HepG2 (cell line): ENCODE data around the gene ORM1. TPM values are rescaled to one million over a fixed set of nuclear protein-coding genes. Genes with fewer than 3 reads are reported as not detected.

ENCODE experiments used
- ATAC-seq: fragments of 200-7000 bp; cut with Tn5 transposase; 3 replicates; pipeline ENCODE4 v1.9.1; 2020; ENCODE audit warnings: mild to moderate bottlenecking, moderate library complexity
- BruUV-seq: library from RNA; stranded (reverse); fragments of 400-500 nt; replicated peaks from 2 replicates; lab custom pipeline; 2021; lab: Mats Ljungman, UMichigan
- CTCF ChIA-PET: fragments of 300-600 bp; formaldehyde crosslinking; extraction: SDS; loops from one replicate; lab custom pipeline; 2021; ENCODE audit warnings: low total read pairs, inconsistent platforms, low intra/inter-chr PET ratio; lab: Yijun Ruan, JAX
- POLR2A ChIA-PET: fragments of 350-600 bp; sonication (Branson Sonifier 250); formaldehyde crosslinking; loops from one replicate; lab custom pipeline; 2020; ENCODE audit warnings: antibody characterized with exemption, inconsistent platforms; lab: Yijun Ruan, JAX
- DNase-seq: peaks from one replicate; pipeline ENCODE4 v3.0.0-alpha.2; 2015; ENCODE audit warnings: low spot score
- FAIRE-seq: peaks from 3 replicates; lab custom pipeline; 2011; peaks lifted over from hg19 to GRCh38; lab: Jason Lieb, UNC
- H2AFZ ChIP-seq: one replicate; pipeline ENCODE4 v1.6.1; 2011; ENCODE audit warnings: low read length, inconsistent platforms
- H3K27ac ChIP-seq: fragments of 300-600 bp; 3 replicates; pipeline ENCODE4 v1.8.0; 2011; ENCODE audit warnings: mixed run types, mild to moderate bottlenecking, mixed read lengths, low read length, inconsistent platforms; ENCODE audit not compliant: insufficient read depth; ENCODE audit errors: extremely low read length
- H3K27me3 ChIP-seq, 2 experiments: fragments of 200-600 bp in 1 of 2; 2 replicates in 1 of 2; 3 replicates in 1 of 2; pipeline versions ENCODE4 v1.6.0 to v1.8.0; 2011; ENCODE audit warnings: low read length in 2 of 2, mild to moderate bottlenecking in 2 of 2, moderate library complexity in 2 of 2, inconsistent platforms in 1 of 2; ENCODE audit not compliant: insufficient read depth in 2 of 2, control insufficient read depth in 1 of 2
- H3K36me3 ChIP-seq, 2 experiments: fragments of 200-600 bp in 1 of 2; replicated peaks in 1 of 2; 2 replicates in 1 of 2; 3 replicates in 1 of 2; pipeline versions ENCODE4 v1.5.1 to v1.8.0; 2011; ENCODE audit warnings: low read length in 2 of 2, inconsistent platforms in 1 of 2; ENCODE audit not compliant: insufficient read depth in 2 of 2, control insufficient read depth in 1 of 2
- H3K4me1 ChIP-seq: 2 replicates; pipeline ENCODE4 v1.5.1; 2012; ENCODE audit warnings: low read length, inconsistent platforms; ENCODE audit not compliant: insufficient read depth
- H3K4me2 ChIP-seq: 2 replicates; pipeline ENCODE4 v1.6.0; 2011; ENCODE audit warnings: low read depth, low read length, inconsistent platforms
- H3K4me3 ChIP-seq, 3 experiments: fragments of 200-600 bp in 1 of 3; sonication (generic), shearing (Covaris generic) in 1 of 3; replicated peaks in 1 of 3; 2 replicates each; pipeline ENCODE4 v1.5.1; 2011 to 2016; ENCODE audit warnings: low read length in 3 of 3, inconsistent platforms in 2 of 3, low read depth in 2 of 3, mild to moderate bottlenecking in 2 of 3, control low read depth in 1 of 3, mixed read lengths in 1 of 3; ENCODE audit not compliant: insufficient read depth in 1 of 3
- H3K79me2 ChIP-seq: one replicate; pipeline ENCODE4 v1.6.1; 2011; ENCODE audit warnings: low read length, inconsistent platforms; ENCODE audit not compliant: insufficient read depth
- H3K9ac ChIP-seq: 2 replicates; pipeline ENCODE4 v1.6.0; 2011; ENCODE audit warnings: mild to moderate bottlenecking, low read depth, low read length, inconsistent platforms; ENCODE audit not compliant: insufficient read depth
- H3K9me3 ChIP-seq: 2 replicates; pipeline ENCODE4 v1.5.1; 2012; ENCODE audit warnings: mild to moderate bottlenecking, low read length
- H4K20me1 ChIP-seq: 2 replicates; pipeline ENCODE4 v1.6.0; 2011; ENCODE audit warnings: inconsistent platforms, mild to moderate bottlenecking, low read length, moderate library complexity; ENCODE audit not compliant: insufficient read depth
- ETS1 ChIP-seq: sonication (generic); formaldehyde crosslinking; IDR thresholded peaks from 2 replicates; pipeline ENCODE4 v1.4.0; 2020; ENCODE audit warnings: missing genetic modification reagents
- NCOA2 ChIP-seq: sonication (generic); formaldehyde crosslinking; IDR thresholded peaks from 2 replicates; pipeline ENCODE4 v1.8.0; 2022; ENCODE audit warnings: inconsistent platforms
- PRDM4 ChIP-seq: sonication (generic); formaldehyde crosslinking; IDR thresholded peaks from 2 replicates; pipeline ENCODE4 v1.9.0; 2021; ENCODE audit warnings: missing genetic modification reagents, borderline replicate concordance
- PTBP1 ChIP-seq: fragments of 200-400 bp; formaldehyde crosslinking; IDR thresholded peaks from 2 replicates; pipeline ENCODE4 v1.6.1; 2018; ENCODE audit warnings: low read length, low read depth; ENCODE audit not compliant: poor library complexity, severe bottlenecking
- RXRB ChIP-seq: IDR thresholded peaks from 2 replicates; pipeline ENCODE4 v1.6.1; 2016; ENCODE audit warnings: borderline replicate concordance, missing genetic modification reagents, missing compliant biosample characterization
- ZFP82 ChIP-seq: sonication (generic); formaldehyde crosslinking; IDR thresholded peaks from 2 replicates; pipeline ENCODE4 v1.5.1; 2020; ENCODE audit warnings: mild to moderate bottlenecking, missing genetic modification reagents, borderline replicate concordance
- ZNF703 ChIP-seq: sonication (generic); formaldehyde crosslinking; IDR thresholded peaks from 2 replicates; pipeline ENCODE4 v1.5.1; 2020; ENCODE audit warnings: missing genetic modification reagents, mild to moderate bottlenecking, moderate library complexity, borderline replicate concordance
- WGBS: methylation state at CpG from one replicate; pipeline ENCODE4 v1.1.6; 2017; ENCODE audit warnings: low lambda C conversion rate; 5-methylcytosine and 5-hydroxymethylcytosine counted together
- in situ Hi-C: cut with HindIII; loops from 2 replicates; pipeline ENCODE4 v1.10.0; 2017; ENCODE audit warnings: low pct_unique_long_range_greater_than_20kb; ENCODE audit not compliant: extremely low pct_ligation_motif_present
- intact Hi-C: fragments of 100-400 bp; cut with micrococcal nuclease; formaldehyde crosslinking; loops from one replicate; pipeline ENCODE4 v1.10.0; 2022; ENCODE audit not compliant: unreplicated experiment
- polyA plus RNA-seq, 8 experiments: library from polyadenylated mRNA; depleted of rRNA in 3 of 8; stranded (reverse) in 7 of 8; unstranded in 1 of 8; fragments of >200 nt; fragmentation: Illumina TruSeq in 4 of 8; extraction: Trizol in 4 of 8; gene quantifications; 2 replicates each; pipeline versions ENCODE4 v1.2.1 to v1.2.3, GENCODE V29; 2011 to 2016; ENCODE audit warnings: low read depth in 4 of 8, missing spikeins in 1 of 8, mixed read lengths in 1 of 8; ENCODE audit not compliant: insufficient read depth in 1 of 8
- total RNA-seq, 5 experiments: library from RNA; depleted of rRNA; stranded (reverse); fragments of >200 nt; fragmentation: Illumina TruSeq; extraction: Trizol; gene quantifications; 2 replicates each; pipeline ENCODE4 v1.2.3, GENCODE V29; 2016; ENCODE audit warnings: low read depth in 1 of 5

Gene ORM1
- total and polyA plus RNA-seq, 2 of the 13 experiments (the other 11 are each of a cell fraction or from before 2014, with no cell fraction given) = 699 to 1,180 TPM

DNA sequence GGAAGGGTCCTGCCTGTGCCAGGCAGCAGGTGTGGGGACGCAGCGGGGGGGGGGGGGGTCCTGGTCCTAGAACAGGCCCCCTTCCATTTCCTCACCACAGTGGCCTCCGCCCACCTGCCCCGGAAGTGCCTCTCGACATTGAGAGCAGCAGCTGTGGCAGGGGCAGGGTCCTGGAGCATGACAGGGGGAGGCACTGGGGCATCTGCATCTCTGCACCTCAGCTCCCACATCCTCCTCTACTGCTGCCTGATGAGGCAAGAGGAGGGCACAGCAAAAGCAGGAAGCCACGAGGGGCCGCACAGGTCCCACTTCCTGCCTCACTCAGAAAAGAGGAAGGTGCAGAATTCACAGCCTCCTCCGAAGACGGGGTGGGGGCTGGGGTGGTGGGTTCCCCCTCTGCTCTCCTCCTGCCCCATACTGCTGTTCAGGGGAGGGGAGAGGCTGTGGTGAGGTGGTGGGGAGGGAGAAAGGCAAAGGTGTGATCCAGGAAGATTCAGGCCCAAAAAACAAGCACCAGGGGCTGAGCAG lies 50.1 kb downstream of the ORM1 start (continued):
- TF ChIP-seq NCOA2 = no peak
- TF ChIP-seq ETS1 (CRISPR knock-in tag) = no peak

- Histone ChIP-seq H3K9me3 (no peaks in the 10 kb centered on the region), H3K79me2 (no peaks in the 10 kb centered on the region), H3K36me3 (peaks cover 2 to 5% of the 10 kb centered on the region in 2 experiments; a peak in 2 of 5 replicates), H3K4me2 (no peak overlapping the region), H3K27ac (no peak overlapping the region), H3K9ac (no peak overlapping the region), H2AFZ (no peak overlapping the region), H4K20me1 (no peaks in the 10 kb centered on the region), H3K27me3 (no peaks in the 10 kb centered on the region), H3K4me3 (no peak overlapping the region), H3K4me1 (peaks cover 6% of the 10 kb centered on the region)
- no peak for DNase-seq
- POLR2A ChIA-PET = no interaction called here
- TF ChIP-seq RXRB (CRISPR knock-in tag) (no peak), ZNF703 (CRISPR knock-in tag) (no peak), PRDM4 (CRISPR knock-in tag) (no peak), ZFP82 (CRISPR knock-in tag) (no peak), PTBP1 (no peak)
- BruUV-seq = no TSS peak
- intact Hi-C loops (no loop called here), in situ Hi-C loops (no loop called here)
- 92% methylated on average over 5 of the region's 16 CpGs for WGBS
- FAIRE-seq = no peak
- CTCF ChIA-PET = no interaction called here
- ATAC-seq = no peak
Observed at GRCh38 chr9:114373960-114374730, 51.2 kb downstream of the ORM1 start.
